ENCODE results near the gene VAMP8. TPM values are rescaled to one million over a fixed set of nuclear protein-coding genes. Genes with fewer than 3 reads are reported as not detected.

Gene VAMP8
- total and polyA plus RNA-seq, 2 donors (not counting 3 experiments of a cell fraction or from before 2014, with no cell fraction given): 39.0 to 68.7 TPM

DNA sequence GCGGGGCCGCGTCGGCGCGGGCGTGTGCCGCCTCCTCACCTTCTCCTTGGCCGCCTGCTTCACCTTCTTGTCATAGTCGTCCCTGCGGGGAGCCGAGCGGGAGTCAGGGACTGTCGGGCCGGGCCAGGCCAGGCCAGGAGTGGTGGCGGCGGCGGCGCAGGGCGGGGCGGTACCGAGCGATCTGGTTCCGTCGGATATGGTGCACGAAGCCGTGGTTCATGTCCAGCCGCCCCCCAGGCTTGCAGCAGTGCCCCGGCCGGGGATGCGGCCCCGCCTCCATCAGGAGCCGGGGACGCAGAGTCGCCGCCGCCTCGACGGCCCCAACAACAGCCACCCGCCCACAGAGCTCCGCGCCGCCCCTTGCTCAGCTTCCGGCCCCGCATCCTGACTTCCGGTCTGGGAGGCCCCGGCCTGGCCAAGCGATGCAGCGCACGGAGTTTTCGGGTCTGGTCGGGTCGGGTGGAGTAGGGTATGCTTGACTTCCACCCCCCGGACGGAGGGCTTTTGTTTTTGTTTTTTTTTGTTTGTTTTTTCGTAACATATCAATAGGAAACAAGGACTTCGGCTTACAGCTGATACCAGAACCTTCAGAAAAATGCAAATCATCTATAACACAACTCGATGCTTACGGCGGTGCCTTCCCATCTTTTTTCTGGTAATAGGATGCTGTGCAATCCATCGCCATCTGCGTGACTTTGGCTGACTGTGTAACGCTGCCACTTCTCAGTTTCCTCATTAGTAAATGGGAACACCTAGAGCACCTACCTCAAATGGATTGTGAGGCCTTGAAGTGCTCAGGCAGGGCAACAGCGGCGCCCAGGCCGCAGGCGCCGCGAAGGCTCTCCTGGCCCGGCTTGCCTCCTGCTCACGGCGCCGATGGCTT lies 34.6 kb downstream of the VAMP8 start, which contains the start of gene C2orf68:
Gene C2orf68, minus strand, starts transcription at position 362 of the 883 bp plus-strand sequence. Its CDS starts 82 bp downstream, at position 280.
- peak within 1 kb of the TSS; percentile 76 for H3K9ac ChIP-seq (replicated peaks; ENCODE audit: extremely low read depth, insufficient read depth, low read length)
- peak within 1 kb of the TSS; percentile 77 to 98 (median 91) for H3K4me3 ChIP-seq (replicated peaks in 1 of 3; ENCODE audit: insufficient read depth in 1 of 3, low read depth in 1 of 3, low read length in 3 of 3)
- no peaks in the 10 kb centered on the region for H3K9me3 ChIP-seq (replicated peaks; ENCODE audit: control insufficient read depth, insufficient read depth, low read length)
- H3K79me2 ChIP-seq (ENCODE audit: control insufficient read depth, insufficient read depth, low read length): peaks cover 20% of the 10 kb centered on the region
- H3K27me3 ChIP-seq (ENCODE audit: control insufficient read depth in 2 of 2, insufficient read depth in 2 of 2, low read length in 2 of 2): no peaks in the 10 kb centered on the region
- H3K9me1 ChIP-seq (replicated peaks; ENCODE audit: control insufficient read depth, extremely low read depth, insufficient read depth, low read length): no peaks in the 10 kb centered on the region
- ChIA-PET CTCF (interaction anchor here (0.9 to 1.3 kb wide), 7 partner anchors 9 to 220 kb away, joined by 3 to 5 read pairs (median 4); partner anchors contain the start of genes RNF181, SH2D6 and TMEM150A), POLR2A (interaction anchor here (0.6 to 1.4 kb wide), 6 partner anchors 9 to 72 kb away, joined by 3 to 6 read pairs (median 4); partner anchors contain the start of genes GGCX and TMEM150A)
- peak; percentile 79 for DNase-seq (ENCODE audit: low read depth, low spot score)
- H2AFZ ChIP-seq (ENCODE audit: low read depth, low read length): peak within 1 kb of the TSS; percentile 92
- FAIRE-seq: peak; percentile 79
- BruUV-seq (replicated peaks): TSS peak; percentile 32
- H3K36me3 ChIP-seq (ENCODE audit: control insufficient read depth in 2 of 2, extremely low read depth in 1 of 2, insufficient read depth in 2 of 2, low read length in 2 of 2): peaks cover 0 to 7% of the 10 kb centered on the region in 2 experiments
- dilution Hi-C loops (cut with MboI; ENCODE audit: extremely low pct_ligation_motif_present, low sequenced_read_pairs) (no loop called here), intact Hi-C loops (cut with micrococcal nuclease) (loop anchor here (1.0 kb wide), 1 partner anchor 51 kb away; the partner anchor contains the start of gene GGCX)
- H3K4me2 ChIP-seq (ENCODE audit: insufficient read depth, low read length): peak within 1 kb of the TSS; percentile 87
- H4K20me1 ChIP-seq (replicated peaks; ENCODE audit: control insufficient read depth, extremely low read depth, insufficient read depth, low read length): no peaks in the 10 kb centered on the region
- peak within 1 kb of the TSS; percentile 61 for H3K27ac ChIP-seq (ENCODE audit: insufficient read depth, low read depth, low read length)
- TF ChIP-seq POLR2A (IDR thresholded peaks at IDR 0.05; ENCODE audit: low read depth, low read length): peak; percentile 93
- TF ChIP-seq EZH2 (IDR thresholded peaks at IDR 0.05; ENCODE audit: borderline replicate concordance, low read depth, low read length, severe bottlenecking): no peak
- TF ChIP-seq POLR2AphosphoS5 (IDR thresholded peaks at IDR 0.05; ENCODE audit: insufficient read depth, low read depth, low read length): peak; percentile 94
- peaks cover 14% of the 10 kb centered on the region for H3K4me1 ChIP-seq (ENCODE audit: control insufficient read depth, extremely low read depth, insufficient read depth, low read length)

DNA sequence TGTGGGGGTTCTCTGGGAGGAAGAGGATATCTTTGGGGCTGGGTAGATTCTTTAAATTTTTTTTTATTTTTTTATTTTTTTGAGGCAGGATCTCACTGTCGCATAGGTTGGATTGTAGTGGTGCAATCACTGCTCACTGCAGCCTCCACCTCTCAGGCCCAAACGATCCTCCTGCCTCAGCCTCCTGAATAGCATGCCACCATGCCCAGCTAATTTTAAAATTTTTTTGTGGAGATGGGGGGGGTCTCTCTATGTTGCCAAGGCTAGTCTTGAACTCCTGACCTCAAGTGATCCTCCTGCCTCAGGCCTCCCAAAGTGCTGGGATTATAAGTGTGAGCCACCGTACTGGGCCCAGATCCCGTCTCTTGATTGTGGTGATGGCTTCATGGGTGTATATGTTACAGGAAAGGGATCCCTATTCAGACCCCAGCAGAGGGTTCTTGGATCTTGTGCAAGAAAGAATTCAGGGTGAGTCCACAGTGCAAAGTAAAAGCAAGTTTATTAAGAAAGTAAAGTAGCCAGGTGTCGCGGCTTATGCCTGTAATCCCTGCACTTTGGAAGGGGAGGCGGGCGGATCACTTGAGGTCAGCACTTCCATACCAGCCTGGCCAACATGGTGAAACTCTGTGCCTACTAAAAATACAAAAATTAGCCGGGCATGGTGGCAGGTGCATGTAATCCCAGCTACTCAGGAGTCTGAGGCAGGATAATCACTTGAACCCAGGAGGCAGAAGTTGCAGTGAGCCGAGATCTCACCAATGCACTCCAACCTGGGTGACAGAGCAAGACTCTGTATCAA lies 36.5 kb downstream of the VAMP8 start:
- no peaks in the 10 kb centered on the region for H4K20me1 ChIP-seq (replicated peaks; ENCODE audit: control insufficient read depth, extremely low read depth, insufficient read depth, low read length)
- no peak for TF ChIP-seq GATA2 (IDR thresholded peaks at IDR 0.05; ENCODE audit: insufficient read depth, insufficient read length, low read depth, low read length)
- TF ChIP-seq, protein P1, sequence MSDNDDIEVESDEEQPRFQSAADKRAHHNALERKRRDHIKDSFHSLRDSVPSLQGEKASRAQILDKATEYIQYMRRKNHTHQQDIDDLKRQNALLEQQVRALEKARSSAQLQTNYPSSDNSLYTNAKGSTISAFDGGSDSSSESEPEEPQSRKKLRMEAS (IDR thresholded peaks at IDR 0.05; ENCODE audit: insufficient read depth, insufficient read length): no peak
- TF ChIP-seq, protein P2, sequence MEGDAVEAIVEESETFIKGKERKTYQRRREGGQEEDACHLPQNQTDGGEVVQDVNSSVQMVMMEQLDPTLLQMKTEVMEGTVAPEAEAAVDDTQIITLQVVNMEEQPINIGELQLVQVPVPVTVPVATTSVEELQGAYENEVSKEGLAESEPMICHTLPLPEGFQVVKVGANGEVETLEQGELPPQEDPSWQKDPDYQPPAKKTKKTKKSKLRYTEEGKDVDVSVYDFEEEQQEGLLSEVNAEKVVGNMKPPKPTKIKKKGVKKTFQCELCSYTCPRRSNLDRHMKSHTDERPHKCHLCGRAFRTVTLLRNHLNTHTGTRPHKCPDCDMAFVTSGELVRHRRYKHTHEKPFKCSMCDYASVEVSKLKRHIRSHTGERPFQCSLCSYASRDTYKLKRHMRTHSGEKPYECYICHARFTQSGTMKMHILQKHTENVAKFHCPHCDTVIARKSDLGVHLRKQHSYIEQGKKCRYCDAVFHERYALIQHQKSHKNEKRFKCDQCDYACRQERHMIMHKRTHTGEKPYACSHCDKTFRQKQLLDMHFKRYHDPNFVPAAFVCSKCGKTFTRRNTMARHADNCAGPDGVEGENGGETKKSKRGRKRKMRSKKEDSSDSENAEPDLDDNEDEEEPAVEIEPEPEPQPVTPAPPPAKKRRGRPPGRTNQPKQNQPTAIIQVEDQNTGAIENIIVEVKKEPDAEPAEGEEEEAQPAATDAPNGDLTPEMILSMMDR (IDR thresholded peaks at IDR 0.05; ENCODE audit: extremely low read depth in 1 of 2, insufficient read depth in 1 of 2, low read depth in 1 of 2, low read length in 2 of 2): no peak
- TF ChIP-seq EZH2 (IDR thresholded peaks at IDR 0.05; ENCODE audit: borderline replicate concordance, low read depth, low read length, severe bottlenecking): no peak
- TF ChIP-seq MYC (IDR thresholded peaks at IDR 0.05; ENCODE audit: low read depth, low read length): no peak
- TF ChIP-seq POLR2AphosphoS5 (IDR thresholded peaks at IDR 0.05; ENCODE audit: insufficient read depth, low read depth, low read length): no peak
- TF ChIP-seq FOS (IDR thresholded peaks at IDR 0.05; ENCODE audit: borderline replicate concordance, insufficient read depth, low read length): no peak
- no peak for TF ChIP-seq JUN (IDR thresholded peaks at IDR 0.05; ENCODE audit: borderline replicate concordance, insufficient read depth, insufficient read length, low read depth)
- no peak for TF ChIP-seq POLR2A (IDR thresholded peaks at IDR 0.05; ENCODE audit: low read depth, low read length)
- no peak overlapping the region for H3K4me3 ChIP-seq (replicated peaks in 1 of 3; ENCODE audit: insufficient read depth in 1 of 3, low read depth in 1 of 3, low read length in 3 of 3)
- FAIRE-seq: no peak
- ChIA-PET CTCF (no interaction called here), POLR2A (no interaction called here)
- BruUV-seq (replicated peaks): no TSS peak
- dilution Hi-C loops (cut with MboI; ENCODE audit: extremely low pct_ligation_motif_present, low sequenced_read_pairs) (no loop called here), intact Hi-C loops (cut with micrococcal nuclease) (no loop called here)
- no peaks in the 10 kb centered on the region for H3K27me3 ChIP-seq (ENCODE audit: control insufficient read depth in 2 of 2, insufficient read depth in 2 of 2, low read length in 2 of 2)
- no peaks in the 10 kb centered on the region for H3K9me3 ChIP-seq (replicated peaks; ENCODE audit: control insufficient read depth, insufficient read depth, low read length)
- H3K9me1 ChIP-seq (replicated peaks; ENCODE audit: control insufficient read depth, extremely low read depth, insufficient read depth, low read length): no peaks in the 10 kb centered on the region
- no peak overlapping the region for H3K4me2 ChIP-seq (ENCODE audit: insufficient read depth, low read length)
- peaks cover 17% of the 10 kb centered on the region for H3K4me1 ChIP-seq (ENCODE audit: control insufficient read depth, extremely low read depth, insufficient read depth, low read length)
- peaks cover 1 to 2% of the 10 kb centered on the region in 2 experiments for H3K36me3 ChIP-seq (ENCODE audit: control insufficient read depth in 2 of 2, extremely low read depth in 1 of 2, insufficient read depth in 2 of 2, low read length in 2 of 2)
- peaks cover 40% of the 10 kb centered on the region for H3K79me2 ChIP-seq (ENCODE audit: control insufficient read depth, insufficient read depth, low read length)
- no peak overlapping the region for H2AFZ ChIP-seq (ENCODE audit: low read depth, low read length)
- no peak overlapping the region for H3K9ac ChIP-seq (replicated peaks; ENCODE audit: extremely low read depth, insufficient read depth, low read length)
- DNase-seq (ENCODE audit: low read depth, low spot score): no peak
- no peak overlapping the region for H3K27ac ChIP-seq (ENCODE audit: insufficient read depth, low read depth, low read length)

Measured in endothelial cell of umbilical vein (primary cell).